ENCODE data around the gene UGGT2. TPM values are rescaled to one million over a fixed set of nuclear protein-coding genes. Genes with fewer than 3 reads are reported as not detected.

The UGGT2 gene
- polyA plus RNA-seq, 2 of the 4 experiments (the other 2 are of a cell fraction): 10.3 to 27.9 TPM

- TF ChIP-seq, protein P1, sequence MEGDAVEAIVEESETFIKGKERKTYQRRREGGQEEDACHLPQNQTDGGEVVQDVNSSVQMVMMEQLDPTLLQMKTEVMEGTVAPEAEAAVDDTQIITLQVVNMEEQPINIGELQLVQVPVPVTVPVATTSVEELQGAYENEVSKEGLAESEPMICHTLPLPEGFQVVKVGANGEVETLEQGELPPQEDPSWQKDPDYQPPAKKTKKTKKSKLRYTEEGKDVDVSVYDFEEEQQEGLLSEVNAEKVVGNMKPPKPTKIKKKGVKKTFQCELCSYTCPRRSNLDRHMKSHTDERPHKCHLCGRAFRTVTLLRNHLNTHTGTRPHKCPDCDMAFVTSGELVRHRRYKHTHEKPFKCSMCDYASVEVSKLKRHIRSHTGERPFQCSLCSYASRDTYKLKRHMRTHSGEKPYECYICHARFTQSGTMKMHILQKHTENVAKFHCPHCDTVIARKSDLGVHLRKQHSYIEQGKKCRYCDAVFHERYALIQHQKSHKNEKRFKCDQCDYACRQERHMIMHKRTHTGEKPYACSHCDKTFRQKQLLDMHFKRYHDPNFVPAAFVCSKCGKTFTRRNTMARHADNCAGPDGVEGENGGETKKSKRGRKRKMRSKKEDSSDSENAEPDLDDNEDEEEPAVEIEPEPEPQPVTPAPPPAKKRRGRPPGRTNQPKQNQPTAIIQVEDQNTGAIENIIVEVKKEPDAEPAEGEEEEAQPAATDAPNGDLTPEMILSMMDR (IDR thresholded peaks at IDR 0.05): no peak
- no peak for TF ChIP-seq EP300 (IDR thresholded peaks at IDR 0.05)
- TF ChIP-seq, protein P2, sequence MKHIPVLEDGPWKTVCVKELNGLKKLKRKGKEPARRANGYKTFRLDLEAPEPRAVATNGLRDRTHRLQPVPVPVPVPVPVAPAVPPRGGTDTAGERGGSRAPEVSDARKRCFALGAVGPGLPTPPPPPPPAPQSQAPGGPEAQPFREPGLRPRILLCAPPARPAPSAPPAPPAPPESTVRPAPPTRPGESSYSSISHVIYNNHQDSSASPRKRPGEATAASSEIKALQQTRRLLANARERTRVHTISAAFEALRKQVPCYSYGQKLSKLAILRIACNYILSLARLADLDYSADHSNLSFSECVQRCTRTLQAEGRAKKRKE (CRISPR knock-in tag; IDR thresholded peaks at IDR 0.05; ENCODE audit: low read depth): no peak
- no peak for TF ChIP-seq TFCP2L1 (CRISPR knock-in tag; IDR thresholded peaks at IDR 0.05)
- no peak for TF ChIP-seq POLR2AphosphoS2 (conservative IDR thresholded peaks at IDR 0.05; ENCODE audit: low read length)
- TF ChIP-seq TP53 (CRISPR knock-in tag; IDR thresholded peaks at IDR 0.05): no peak
- TF ChIP-seq JUN (IDR thresholded peaks at IDR 0.05): no peak
- TF ChIP-seq RARB (CRISPR knock-in tag; IDR thresholded peaks at IDR 0.05): no peak
Observed at GRCh38 chr13:96080676-96081075, 27.5 kb upstream of the UGGT2 start (continued).

DNA sequence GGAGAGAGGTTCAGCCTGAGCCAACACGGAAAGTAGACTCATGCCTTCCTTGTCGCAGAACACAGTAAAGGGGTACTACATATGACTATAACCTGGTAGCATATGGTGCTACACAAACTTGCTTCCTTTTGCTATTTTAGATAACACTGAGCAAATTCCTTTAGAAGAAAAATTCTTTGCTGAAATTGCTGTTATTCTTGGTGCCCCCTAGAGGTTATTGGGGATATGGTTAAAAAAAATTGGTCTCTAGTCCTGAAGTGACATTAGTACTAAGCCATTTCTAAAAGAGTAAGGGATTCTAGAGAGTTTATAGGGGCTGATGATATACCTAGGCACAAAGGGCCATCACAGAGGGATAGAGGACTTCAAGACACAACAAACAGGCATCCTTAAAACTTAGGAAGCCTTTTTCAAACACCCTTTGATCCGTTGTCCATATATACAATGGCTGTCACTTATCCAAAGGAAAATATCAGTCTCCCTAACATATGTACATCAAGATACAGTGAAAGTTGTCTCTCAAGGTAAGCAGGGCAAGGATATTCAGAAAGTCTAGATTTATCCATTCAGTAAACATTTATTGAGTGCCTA is 22.8 kb upstream of the UGGT2 start:
- WGBS (ENCODE audit: missing lambda C conversion rate): 47% methylated on average over 3 of the region's 3 CpGs
- Histone ChIP-seq H3K4me1 (no peaks in the 10 kb centered on the region), H3K27ac (no peak overlapping the region), H3K4me2 (no peak overlapping the region), H3K9me3 (no peaks in the 10 kb centered on the region), H3K4me3 (no peak overlapping the region)
- ChIA-PET POLR2A (no interaction called here), CTCF (interaction anchor here (0.6 kb wide), 1 partner anchor 12 kb away, joined by 3 read pairs; no protein-coding TSS in a partner anchor)
- DNase-seq (ENCODE audit: low read depth in 1 of 2, low spot score in 1 of 2) (peak in 1 of 2 experiments; percentile 21), ATAC-seq (peak in 1 of 2 experiments; percentile 52; a peak in 3 of 6 replicates), FAIRE-seq (no peak)
- TF ChIP-seq, protein P1 (IDR thresholded peaks at IDR 0.05): peak; percentile 47
- TF ChIP-seq EP300 (IDR thresholded peaks at IDR 0.05): no peak
- TF ChIP-seq SMC3 (IDR thresholded peaks at IDR 0.05): 0 out of 3 replicates have a peak, but pooled peaks have one; percentile 12

GRCh38 chr13:96072392-96072791 is 19.2 kb upstream of the UGGT2 start:
- no peak for TF ChIP-seq HOXB5 (CRISPR knock-in tag; IDR thresholded peaks at IDR 0.05)
- TF ChIP-seq CHD2 (IDR thresholded peaks at IDR 0.05; ENCODE audit: low read length, partially characterized antibody): no peak
- TF ChIP-seq ZNF302 (CRISPR knock-in tag; IDR thresholded peaks at IDR 0.05): no peak
- TF ChIP-seq ZC3H11A (IDR thresholded peaks at IDR 0.05): no peak
- no peak for TF ChIP-seq BHLHE40 (IDR thresholded peaks at IDR 0.05; ENCODE audit: low read depth, low read length)
- no peak for TF ChIP-seq PHF8 (IDR thresholded peaks at IDR 0.05; ENCODE audit: borderline replicate concordance, low read depth)
- no peak for TF ChIP-seq FOSB (CRISPR knock-in tag; IDR thresholded peaks at IDR 0.05)
- TF ChIP-seq, protein P2 (CRISPR knock-in tag; IDR thresholded peaks at IDR 0.05; ENCODE audit: low read depth): no peak
- TF ChIP-seq NPAS2 (CRISPR knock-in tag; IDR thresholded peaks at IDR 0.05; ENCODE audit: borderline replicate concordance): no peak
- TF ChIP-seq KDM5A (IDR thresholded peaks at IDR 0.05): no peak
- no peak for TF ChIP-seq HOXB13 (CRISPR knock-in tag; IDR thresholded peaks at IDR 0.05; ENCODE audit: low read depth)
- no peak for TF ChIP-seq JUN (IDR thresholded peaks at IDR 0.05)
- no peak for TF ChIP-seq FOSL2 (IDR thresholded peaks at IDR 0.05)
- TF ChIP-seq FOSL2 (CRISPR knock-in tag; IDR thresholded peaks at IDR 0.05): no peak
- TF ChIP-seq RFX5 (IDR thresholded peaks at IDR 0.05): no peak
- TF ChIP-seq JUNB (IDR thresholded peaks at IDR 0.05): no peak
- TF ChIP-seq MYC (IDR thresholded peaks at IDR 0.05; ENCODE audit: borderline replicate concordance, low read length): no peak
- TF ChIP-seq PBX3 (IDR thresholded peaks at IDR 0.05): no peak
- TF ChIP-seq HEYL (CRISPR knock-in tag; IDR thresholded peaks at IDR 0.05): no peak
- TF ChIP-seq, protein P3, sequence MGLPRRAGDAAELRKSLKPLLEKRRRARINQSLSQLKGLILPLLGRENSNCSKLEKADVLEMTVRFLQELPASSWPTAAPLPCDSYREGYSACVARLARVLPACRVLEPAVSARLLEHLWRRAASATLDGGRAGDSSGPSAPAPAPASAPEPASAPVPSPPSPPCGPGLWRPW (IDR thresholded peaks at IDR 0.05): no peak
- no peak for TF ChIP-seq ELK1 (IDR thresholded peaks at IDR 0.05; ENCODE audit: low read depth, low read length)
- peak in 1 of 2 experiments; percentile 47; a peak in 1 of 6 replicates for ATAC-seq
- FAIRE-seq: no peak

More at GRCh38 chr13:96072392-96072791, 19.2 kb upstream of the UGGT2 start:
- CTCF ChIA-PET: no interaction called here
- DNase-seq (ENCODE audit: low read depth in 1 of 2, low spot score in 1 of 2): no peak
- H3K27ac ChIP-seq: no peak overlapping the region
- no peaks in the 10 kb centered on the region for H3K4me1 ChIP-seq
- 50% methylated on average over 3 of the region's 3 CpGs for WGBS (ENCODE audit: missing lambda C conversion rate)
- H3K4me2 ChIP-seq: no peak overlapping the region
- POLR2A ChIA-PET: no interaction called here
- H3K9me3 ChIP-seq: no peaks in the 10 kb centered on the region
- H3K4me3 ChIP-seq: no peak overlapping the region

All from A549 (cell line).